Colonic mucosa (tissue), 4 donors: Measurements from ENCODE around the gene RFX1. TPM values are rescaled to one million over a fixed set of nuclear protein-coding genes. Genes with fewer than 3 reads are reported as not detected.

Experiments used
- DNase-seq: peaks from one replicate; pipeline ENCODE4 v3.0.0-alpha.2; 2020
- H3K27ac ChIP-seq: fragments of 200-600 bp; one replicate; pipeline ENCODE4 v1.8.0; 2021
- H3K27me3 ChIP-seq: fragments of 200-600 bp; one replicate; pipeline ENCODE4 v1.8.0; 2021
- H3K36me3 ChIP-seq: fragments of 200-600 bp; one replicate; pipeline ENCODE4 v1.8.0; 2021
- H3K4me1 ChIP-seq: fragments of 200-600 bp; one replicate; pipeline ENCODE4 v1.8.0; 2021; ENCODE audit warnings: mild to moderate bottlenecking
- H3K4me3 ChIP-seq: fragments of 200-600 bp; one replicate; pipeline ENCODE4 v1.8.0; 2021
- H3K9ac ChIP-seq, 2 donors: one replicate each; pipeline ENCODE4 v1.7.0; 2013; ENCODE audit warnings: control low read depth in 2 of 2, low read depth in 2 of 2, low read length in 2 of 2
- H3K9me3 ChIP-seq: fragments of 200-600 bp; one replicate; pipeline ENCODE4 v1.8.0; 2021
- intact Hi-C: fragments of 100-400 bp; cut with DNase I; formaldehyde crosslinking; loops from one replicate; pipeline ENCODE4 v1.14.1; 2022
- total RNA-seq, 2 donors: library from RNA; stranded (reverse); fragmentation: NEBNext Ultra II Directional in 1 of 2; extraction: Animal tissue kit (Norgen Biotek cat#: 25700) in 1 of 2; gene quantifications; one replicate each; pipeline ENCODE4 v1.2.1, GENCODE V29; 2021
- TF ChIP-seq, protein P1 (sequence below): fragments of 200-600 bp; IDR thresholded peaks from one replicate; pipeline ENCODE4 v1.8.0; 2022; ENCODE audit warnings: antibody characterized with exemption, mild to moderate bottlenecking
- donor health status: healthy.
- donor health status: DM: no; HTN: no; CAD: no.
- donor health status: DM: no; HTN: no; CAD: no.

The RFX1 gene
- total RNA-seq, 2 donors from 2014 or later, result 13.1 to 20.9 TPM

DNA sequence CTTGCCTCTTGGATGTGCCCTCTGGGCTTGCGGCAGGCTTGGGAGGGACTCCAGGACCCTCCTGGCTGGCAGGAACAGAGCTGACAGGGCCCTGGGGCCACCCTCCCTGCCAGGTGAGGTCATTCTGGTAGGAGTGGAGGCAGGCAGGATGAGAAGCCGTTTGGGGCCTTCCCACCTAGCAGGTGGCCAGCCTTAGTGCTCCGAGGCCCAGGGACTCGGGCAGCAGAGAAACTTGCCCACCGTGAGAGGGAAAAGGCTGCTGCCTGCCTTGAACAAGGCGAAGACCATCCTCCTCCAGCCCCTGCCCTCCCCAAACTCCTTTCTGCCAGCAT lies 8.5 kb downstream of the RFX1 start:
- Histone ChIP-seq H3K9me3 (no peaks in the 10 kb centered on the region), H3K36me3 (no peaks in the 10 kb centered on the region), H3K4me3 (no peak overlapping the region), H3K4me1 (no peaks in the 10 kb centered on the region), H3K9ac (no peak overlapping the region), H3K27me3 (no peaks in the 10 kb centered on the region), H3K27ac (no peak overlapping the region)
- intact Hi-C loops, result no loop called here
- DNase-seq, result no peak
- TF ChIP-seq, protein P1, sequence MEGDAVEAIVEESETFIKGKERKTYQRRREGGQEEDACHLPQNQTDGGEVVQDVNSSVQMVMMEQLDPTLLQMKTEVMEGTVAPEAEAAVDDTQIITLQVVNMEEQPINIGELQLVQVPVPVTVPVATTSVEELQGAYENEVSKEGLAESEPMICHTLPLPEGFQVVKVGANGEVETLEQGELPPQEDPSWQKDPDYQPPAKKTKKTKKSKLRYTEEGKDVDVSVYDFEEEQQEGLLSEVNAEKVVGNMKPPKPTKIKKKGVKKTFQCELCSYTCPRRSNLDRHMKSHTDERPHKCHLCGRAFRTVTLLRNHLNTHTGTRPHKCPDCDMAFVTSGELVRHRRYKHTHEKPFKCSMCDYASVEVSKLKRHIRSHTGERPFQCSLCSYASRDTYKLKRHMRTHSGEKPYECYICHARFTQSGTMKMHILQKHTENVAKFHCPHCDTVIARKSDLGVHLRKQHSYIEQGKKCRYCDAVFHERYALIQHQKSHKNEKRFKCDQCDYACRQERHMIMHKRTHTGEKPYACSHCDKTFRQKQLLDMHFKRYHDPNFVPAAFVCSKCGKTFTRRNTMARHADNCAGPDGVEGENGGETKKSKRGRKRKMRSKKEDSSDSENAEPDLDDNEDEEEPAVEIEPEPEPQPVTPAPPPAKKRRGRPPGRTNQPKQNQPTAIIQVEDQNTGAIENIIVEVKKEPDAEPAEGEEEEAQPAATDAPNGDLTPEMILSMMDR, result no peak

DNA sequence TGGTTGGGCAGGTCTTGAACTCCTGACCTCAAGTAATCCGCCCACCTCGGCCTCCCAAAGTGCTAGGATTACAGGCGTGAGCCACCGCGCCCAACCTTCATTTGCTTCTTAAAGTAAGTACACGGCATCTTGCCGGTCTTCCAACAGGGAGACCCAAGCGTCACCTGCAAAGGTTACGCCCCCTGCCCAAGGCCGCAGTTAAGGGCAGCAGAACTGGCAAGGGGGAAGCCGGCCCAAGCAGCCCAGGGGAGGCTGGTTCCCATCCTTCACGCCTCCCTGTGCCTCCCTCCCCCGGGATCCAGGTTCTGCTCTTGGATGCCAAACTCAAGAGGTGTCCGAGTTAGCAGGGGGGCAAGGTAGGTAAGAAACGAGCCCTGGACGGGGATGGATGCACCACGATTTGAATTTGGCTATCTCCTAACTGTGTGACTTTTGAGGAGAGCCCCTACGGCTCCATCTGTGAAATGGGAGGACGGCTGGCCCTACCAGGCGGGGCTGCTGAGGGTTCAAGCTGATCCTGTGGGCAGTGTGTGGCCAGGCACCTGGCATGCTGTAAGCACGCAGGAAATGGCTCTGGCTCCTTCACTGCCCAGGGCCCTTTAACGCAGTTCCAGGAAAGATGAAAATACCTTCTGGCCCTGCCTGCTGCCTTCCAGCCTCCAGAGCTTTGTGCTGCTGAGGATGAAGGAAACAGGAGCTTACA lies 9.0 kb downstream of the RFX1 start:
- no peak overlapping the region for H3K9ac ChIP-seq
- H3K9me3 ChIP-seq, result no peaks in the 10 kb centered on the region
- no peak overlapping the region for H3K4me3 ChIP-seq
- no peaks in the 10 kb centered on the region for H3K4me1 ChIP-seq
- H3K36me3 ChIP-seq, result no peaks in the 10 kb centered on the region
- no peaks in the 10 kb centered on the region for H3K27me3 ChIP-seq
- no peak for DNase-seq
- intact Hi-C loops, result no loop called here
- no peak overlapping the region for H3K27ac ChIP-seq
- TF ChIP-seq, protein P1, result no peak

DNA sequence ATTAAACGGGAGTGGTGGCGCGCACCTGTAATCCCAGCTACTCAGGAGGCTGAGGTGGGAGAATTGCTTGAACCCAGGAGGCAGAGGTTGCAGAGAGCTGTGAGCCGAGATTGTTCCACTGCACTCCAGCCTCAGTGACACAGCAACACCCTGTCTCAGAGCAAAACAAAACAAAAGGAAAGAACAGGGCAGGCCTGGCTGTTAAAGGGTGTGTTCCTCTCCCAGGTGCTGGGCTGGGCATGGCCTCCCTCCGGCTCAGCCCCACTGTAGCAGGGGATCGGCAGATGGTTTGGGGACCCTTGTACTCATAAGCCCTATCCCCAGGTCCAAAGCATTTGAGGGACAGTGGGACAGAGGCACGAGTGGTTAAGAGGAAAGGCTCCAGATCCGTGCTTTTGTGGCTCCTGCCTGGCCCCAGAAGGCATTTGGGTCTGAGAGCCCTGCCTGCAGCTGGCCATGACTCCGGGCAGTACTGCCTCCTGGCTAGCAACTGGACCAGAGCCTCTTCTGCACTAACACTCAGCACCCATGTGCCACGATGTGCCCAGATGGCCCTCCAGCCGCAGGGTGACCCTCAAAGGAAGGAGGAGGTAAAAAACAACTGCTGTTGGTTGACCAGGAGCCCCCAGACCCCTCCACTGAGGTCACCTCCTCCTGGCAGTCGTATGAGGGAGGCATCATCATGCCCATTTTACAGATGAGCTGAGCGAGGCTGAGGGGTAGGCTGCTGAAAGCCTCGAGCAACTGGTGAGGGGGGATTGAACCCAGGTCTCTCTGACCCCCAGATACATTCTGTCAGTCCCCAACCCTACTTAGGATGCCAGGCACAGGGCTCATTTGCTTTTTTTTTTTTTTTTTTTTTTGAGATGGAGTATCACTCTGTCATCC lies 10.0 kb downstream of the RFX1 start:
- DNase-seq, result no peak
- no peaks in the 10 kb centered on the region for H3K27me3 ChIP-seq
- peak overlapping the region in 1 of 2 donors; percentile 58 for H3K9ac ChIP-seq
- TF ChIP-seq, protein P1, result no peak
- H3K36me3 ChIP-seq, result no peaks in the 10 kb centered on the region
- no peak overlapping the region for H3K27ac ChIP-seq
- H3K4me3 ChIP-seq, result no peak overlapping the region
- no peaks in the 10 kb centered on the region for H3K9me3 ChIP-seq
- no peaks in the 10 kb centered on the region for H3K4me1 ChIP-seq
- intact Hi-C loops, result no loop called here

DNA sequence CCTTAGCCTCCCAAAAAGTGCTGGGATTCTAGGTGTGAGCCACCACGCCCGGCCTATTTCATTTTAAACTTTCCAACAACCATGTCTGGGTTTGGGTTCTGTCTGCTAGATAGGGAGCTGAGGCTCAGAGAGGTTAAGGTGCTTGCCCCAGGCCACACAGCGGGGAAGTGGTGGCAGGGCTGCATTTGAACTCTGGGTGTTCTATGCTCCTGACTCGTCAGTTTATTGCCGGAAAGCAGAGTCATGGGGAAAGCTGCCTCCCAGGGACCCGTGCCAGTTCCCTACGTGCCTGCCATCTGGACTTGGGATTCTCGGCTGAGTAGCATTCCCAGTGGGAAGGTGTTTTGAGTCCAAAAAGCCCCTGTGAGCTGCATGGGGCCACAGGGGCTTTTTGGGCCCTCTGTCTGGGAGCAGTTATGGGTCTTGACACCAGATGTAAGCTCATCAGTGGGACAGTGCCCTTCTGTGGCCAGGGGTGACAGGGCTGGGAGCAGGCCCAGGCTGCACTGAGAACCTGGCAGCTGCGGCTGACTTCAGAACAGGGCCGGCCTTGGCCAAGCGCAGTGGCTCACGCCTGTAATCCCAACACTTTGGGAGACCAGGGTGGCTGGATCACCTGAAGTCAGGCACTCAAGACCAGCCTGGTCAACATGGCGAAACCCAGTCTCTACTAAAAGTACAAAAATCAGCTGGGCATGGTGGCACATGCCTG lies 10.9 kb downstream of the RFX1 start:
- TF ChIP-seq, protein P1, result no peak
- no peaks in the 10 kb centered on the region for H3K36me3 ChIP-seq
- intact Hi-C loops, result no loop called here
- no peaks in the 10 kb centered on the region for H3K4me1 ChIP-seq
- H3K27me3 ChIP-seq, result no peaks in the 10 kb centered on the region
- peak overlapping the region in 1 of 2 donors; percentile 12 for H3K9ac ChIP-seq
- DNase-seq, result no peak
- H3K4me3 ChIP-seq, result no peak overlapping the region
- H3K9me3 ChIP-seq, result no peaks in the 10 kb centered on the region
- H3K27ac ChIP-seq, result no peak overlapping the region

DNA sequence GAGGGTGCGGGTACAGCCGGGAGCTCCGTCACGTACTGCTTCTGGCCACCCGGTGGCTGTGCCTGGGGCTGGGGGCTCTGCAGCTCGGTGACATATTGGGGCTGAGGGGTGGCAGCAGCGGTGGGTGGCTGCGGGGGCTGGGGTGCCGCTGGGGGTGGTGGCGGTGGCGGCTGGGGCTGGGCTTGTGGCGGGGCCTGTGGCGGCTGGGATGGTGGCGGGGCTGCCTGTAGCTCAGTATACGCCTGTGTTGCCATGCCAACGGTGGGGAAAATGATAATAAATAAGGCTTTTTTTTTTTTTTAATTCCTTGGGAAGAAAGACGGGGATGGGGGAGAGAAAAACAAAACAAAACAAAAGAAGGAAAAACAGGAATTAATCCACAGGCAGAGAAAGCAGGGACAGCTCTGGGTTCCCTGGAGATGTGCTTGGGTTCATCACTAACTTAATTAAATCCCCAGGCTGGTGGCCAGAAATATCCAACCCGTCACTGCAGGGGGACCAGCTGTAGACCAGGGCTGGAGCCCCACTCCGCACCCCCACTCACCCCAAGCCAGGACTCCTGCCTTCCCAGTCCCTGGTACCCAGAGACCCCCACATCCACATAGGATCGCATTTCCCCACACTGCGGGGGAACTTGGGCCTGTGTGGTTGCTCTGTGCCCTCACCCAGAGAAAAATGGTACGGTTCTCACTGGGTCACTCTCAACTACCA lies 12.4 kb downstream of the RFX1 start:
- Histone ChIP-seq H3K36me3 (no peaks in the 10 kb centered on the region), H3K4me1 (no peaks in the 10 kb centered on the region)
- no peak for DNase-seq

More for the DNA sequence above, 12.4 kb downstream of the RFX1 start:
- Histone ChIP-seq H3K27me3 (no peaks in the 10 kb centered on the region), H3K9me3 (no peaks in the 10 kb centered on the region), H3K4me3 (no peak overlapping the region), H3K27ac (no peak overlapping the region), H3K9ac (no peak overlapping the region)
- TF ChIP-seq, protein P1, result no peak
- intact Hi-C loops, result no loop called here
